HG02763 (cell line): ENCODE results near the gene FAM180A.
"Not testable (repeated sequence)": the region's sequence is repeated elsewhere in the genome, so short reads cannot be mapped to it uniquely, and the experiment has no call there.

ENCODE experiments used
- ATAC-seq: cut with Tn5 transposase; IDR thresholded peaks from one replicate; pipeline ENCODE4 v1.9.1; 2021; ENCODE audit warnings: mild to moderate bottlenecking, moderate library complexity; ENCODE audit not compliant: unreplicated experiment

The FAM180A gene

DNA sequence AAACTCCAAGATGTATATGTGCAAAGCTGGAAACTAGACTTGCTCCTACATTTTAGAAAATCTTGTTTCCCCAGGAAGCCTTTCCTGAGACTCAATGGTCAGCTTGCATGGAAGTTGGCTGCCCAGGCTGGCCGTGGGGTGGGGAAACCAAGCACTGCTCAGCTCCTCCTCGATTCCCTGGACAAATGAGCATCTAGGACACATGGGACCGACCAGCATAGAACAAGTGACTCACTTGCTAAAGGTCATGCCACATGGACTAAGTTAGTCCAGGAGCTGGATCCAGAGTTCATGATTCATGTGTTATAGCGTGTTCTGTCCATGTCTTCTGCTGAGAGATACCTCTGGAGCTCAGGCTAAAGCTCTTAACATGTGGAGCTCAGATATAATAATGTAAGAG, 6.2 kb downstream of the FAM180A start:
- ATAC-seq: no peak

DNA sequence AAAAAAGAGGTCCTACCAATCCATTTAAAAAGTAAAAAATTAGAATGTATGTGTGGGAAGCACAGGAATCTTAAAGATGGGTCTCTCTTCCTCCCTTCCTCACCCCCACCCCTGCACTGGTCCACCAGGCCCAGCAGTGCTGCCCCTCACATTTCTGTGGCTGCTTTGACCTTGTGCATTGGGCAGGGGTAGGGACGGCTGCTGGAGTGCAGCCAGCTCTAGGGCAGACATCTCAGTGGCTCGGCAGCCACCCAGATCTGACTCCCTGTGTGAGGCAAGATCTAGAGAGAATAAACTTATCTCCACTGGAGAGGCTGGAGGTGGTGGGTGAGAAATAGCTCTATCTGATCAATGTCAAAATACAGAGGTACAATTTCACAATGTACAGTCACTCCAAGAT, 6.7 kb downstream of the FAM180A start:
- no peak for ATAC-seq

DNA sequence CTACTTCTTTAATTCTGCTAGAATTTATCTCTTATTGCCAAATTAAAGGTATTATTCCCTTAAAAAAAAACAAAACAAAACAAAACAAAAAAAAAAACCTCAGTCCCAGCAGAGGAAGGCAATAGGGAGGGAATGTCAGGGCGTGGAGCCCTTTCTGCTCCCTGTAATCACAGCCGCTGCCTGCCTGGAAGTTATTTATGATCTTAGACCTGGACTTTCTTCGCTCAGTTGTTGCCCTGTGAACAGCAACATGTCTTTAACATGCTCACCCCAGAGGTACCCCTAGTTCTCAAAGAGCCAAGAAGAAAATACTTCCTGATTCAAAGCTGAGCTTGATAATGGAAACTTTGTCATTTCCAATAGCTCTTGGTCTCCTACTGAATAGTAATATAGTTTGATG, 7.7 kb downstream of the FAM180A start:
- ATAC-seq: no peak

GRCh38 chr7:135737306-135737647, 11.3 kb downstream of the FAM180A start:
- not testable (repeated sequence) for ATAC-seq

DNA sequence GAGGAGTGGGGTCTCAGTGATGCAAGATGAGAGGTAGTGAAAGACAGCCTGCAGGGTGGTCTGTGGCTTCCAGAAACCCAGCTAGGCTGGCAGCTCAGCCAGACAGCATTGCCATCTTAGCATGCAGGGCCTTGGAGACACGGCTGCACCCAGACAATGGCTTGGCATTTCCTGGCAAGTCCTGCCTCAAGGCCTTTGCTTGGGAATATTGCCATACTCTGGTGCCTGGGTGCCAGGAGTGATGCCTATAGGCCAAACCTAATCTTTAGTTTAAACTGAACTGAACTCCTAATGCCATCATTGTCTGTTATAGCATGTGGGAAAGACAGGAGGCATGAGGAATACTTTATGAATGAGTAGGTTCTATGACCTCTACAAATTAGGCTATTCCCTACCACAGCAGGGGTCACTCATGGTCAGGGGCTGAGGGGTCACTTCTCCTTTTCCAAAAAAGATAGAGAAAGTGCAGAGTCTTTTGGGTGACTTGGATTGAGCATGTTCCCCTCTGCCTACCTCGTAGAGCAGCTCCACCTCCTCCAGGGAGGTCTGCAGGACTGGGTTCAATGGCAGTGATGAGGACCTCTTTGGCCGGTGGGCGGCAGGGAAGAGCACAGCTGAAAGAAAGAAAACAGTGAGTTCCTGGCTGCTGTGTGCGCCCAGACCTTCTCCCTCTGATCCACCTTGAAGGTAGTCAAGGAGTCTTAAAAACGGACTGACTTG, 11.9 kb downstream of the FAM180A start:
- ATAC-seq: no peak

GRCh38 chr7:135734343-135734689, 14.3 kb downstream of the FAM180A start:
- no peak for ATAC-seq

GRCh38 chr7:135733603-135734342, 14.8 kb downstream of the FAM180A start:
- no peak for ATAC-seq

- no peak for ATAC-seq
These were observed 17.5 kb downstream of the FAM180A start for GRCh38 chr7:135731131-135731530.

DNA sequence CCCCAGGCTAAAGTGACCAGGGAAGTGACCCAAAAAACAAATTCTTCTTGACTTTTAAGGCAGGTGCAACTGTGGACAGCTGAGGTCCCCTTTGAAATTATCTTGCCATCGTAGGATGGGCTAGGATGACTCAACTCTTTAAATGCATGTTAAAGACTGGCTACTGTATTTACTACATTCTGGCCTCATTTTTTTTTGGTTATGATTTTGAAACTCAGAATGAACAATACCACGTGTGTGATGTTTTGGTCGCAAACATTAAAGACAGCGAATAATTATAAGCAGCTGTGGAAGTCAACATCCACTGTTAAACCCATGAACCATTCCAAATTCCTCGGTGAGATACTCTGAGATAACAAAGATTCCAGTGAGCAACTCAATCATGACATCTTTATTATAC, 19.4 kb downstream of the FAM180A start:
- ATAC-seq: no peak

- no peak for ATAC-seq
These were observed 20.4 kb downstream of the FAM180A start, which contains the start of gene SLC13A4 for GRCh38 chr7:135728136-135728669. SLC13A4 (minus strand) TSS chr7:135728186; CDS start chr7:135727496, 690 bp downstream.

GRCh38 chr7:135726911-135727673, 21.5 kb downstream of the FAM180A start:
- no peak for ATAC-seq

- no peak for ATAC-seq
These were observed 22.3 kb downstream of the FAM180A start for GRCh38 chr7:135726276-135726788.

- no peak for ATAC-seq
These were observed 25.2 kb downstream of the FAM180A start for GRCh38 chr7:135723411-135723810.

GRCh38 chr7:135721198-135721820, 27.3 kb downstream of the FAM180A start:
- ATAC-seq: no peak

GRCh38 chr7:135719688-135720087, 28.9 kb downstream of the FAM180A start:
- ATAC-seq: no peak

DNA sequence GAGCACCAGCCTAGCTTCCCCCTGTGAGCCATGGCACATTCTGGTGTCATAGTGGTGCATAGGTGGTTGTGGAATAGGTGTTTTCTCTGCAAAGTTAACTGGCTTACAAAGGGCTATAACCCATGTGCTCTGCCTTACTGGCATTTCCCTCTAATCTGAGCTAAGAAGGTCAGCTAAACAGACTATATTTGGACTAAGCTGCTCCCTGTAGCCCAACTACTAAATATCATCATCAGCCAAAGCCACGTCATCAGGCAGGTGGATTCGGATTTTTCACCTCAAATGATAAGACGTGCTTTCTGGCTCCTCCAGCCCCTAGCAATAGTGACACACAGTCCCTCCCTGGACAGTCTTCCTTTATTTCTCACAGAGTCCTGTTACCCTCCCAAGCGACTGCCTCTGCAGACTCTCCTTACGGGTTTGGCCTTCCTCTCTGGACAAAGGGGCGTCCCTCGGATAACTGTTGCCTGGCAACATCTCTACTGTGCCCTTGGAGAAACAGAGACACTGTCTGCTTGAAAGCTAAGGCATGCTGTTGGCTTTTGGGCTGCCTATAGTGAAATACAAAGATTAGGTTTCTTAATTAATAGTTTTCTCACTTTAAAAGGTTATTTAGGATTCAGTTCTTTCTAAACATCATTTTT, 29.7 kb downstream of the FAM180A start:
- ATAC-seq: no peak

DNA sequence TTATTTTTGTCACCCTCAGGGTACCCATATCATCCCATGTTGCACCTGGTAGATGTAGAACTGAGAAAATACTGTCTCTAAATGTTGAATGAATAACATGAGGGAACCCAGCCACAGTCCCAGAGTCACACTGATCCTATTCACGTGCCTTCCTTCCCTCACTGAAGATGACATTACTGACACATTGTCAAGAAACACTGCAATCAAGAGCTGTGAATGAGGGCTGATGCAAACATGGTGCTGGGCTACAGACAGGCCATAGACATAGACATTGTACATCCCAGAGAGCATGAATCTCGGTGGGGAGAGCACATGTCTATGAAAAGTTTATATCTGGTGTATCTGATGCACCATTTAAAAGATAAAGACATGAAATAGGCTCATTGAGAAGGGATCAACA, 30.4 kb downstream of the FAM180A start:
- no peak for ATAC-seq

- ATAC-seq: no peak
These were observed 30.9 kb downstream of the FAM180A start for GRCh38 chr7:135717693-135718092.

GRCh38 chr7:135716677-135717238, 31.9 kb downstream of the FAM180A start:
- no peak for ATAC-seq

- no peak for ATAC-seq
These were observed 32.9 kb downstream of the FAM180A start for GRCh38 chr7:135715673-135716072.
